H7 (cell line): ENCODE results near the gene SPON2. TPM values are rescaled to one million over a fixed set of nuclear protein-coding genes. Genes with fewer than 3 reads are reported as not detected.

Experiments used
- DNase-seq: peaks from one replicate; pipeline ENCODE4 v3.0.0; 2012
- H3K27me3 ChIP-seq: 2 replicates; pipeline ENCODE4 v1.6.0; 2011; ENCODE audit warnings: mild to moderate bottlenecking, low read length; ENCODE audit not compliant: control insufficient read depth, insufficient read depth
- H3K36me3 ChIP-seq: replicated peaks from 2 replicates; pipeline ENCODE4 v1.5.1; 2011; ENCODE audit warnings: low read length; ENCODE audit not compliant: control insufficient read depth, insufficient read depth
- H3K4me3 ChIP-seq: 2 replicates; pipeline ENCODE4 v1.5.1; 2011; ENCODE audit warnings: low read depth, mild to moderate bottlenecking, control low read depth, low read length, moderate library complexity; ENCODE audit not compliant: insufficient read depth
- total RNA-seq: library from RNA; depleted of rRNA; stranded (reverse); fragments of >200 nt; shearing (Covaris generic); gene quantifications from 2 replicates; pipeline ENCODE4 v1.2.3, GENCODE V29; 2014

Gene SPON2
- total RNA-seq, 1 experiment from 2014 or later = 0.62 TPM

GRCh38 chr4:1175635-1176229 is 3.3 kb upstream of the SPON2 start:
- Histone ChIP-seq H3K27me3 (peaks cover 30% of the 10 kb centered on the region), H3K4me3 (no peak overlapping the region), H3K36me3 (no peaks in the 10 kb centered on the region)
- no peak for DNase-seq

GRCh38 chr4:1174941-1175634 is 2.7 kb upstream of the SPON2 start:
- no peaks in the 10 kb centered on the region for H3K36me3 ChIP-seq
- peaks cover 36% of the 10 kb centered on the region for H3K27me3 ChIP-seq

GRCh38 chr4:1172971-1173757 is 781 bp upstream of the SPON2 start:
- Histone ChIP-seq H3K27me3 (peaks cover 55% of the 10 kb centered on the region), H3K36me3 (no peaks in the 10 kb centered on the region), H3K4me3 (no peak overlapping the region)
- no peak for DNase-seq

More at GRCh38 chr4:1174941-1175634, 2.7 kb upstream of the SPON2 start:
- peak; percentile 50 for DNase-seq
- H3K4me3 ChIP-seq = no peak overlapping the region

- Histone ChIP-seq H3K36me3 (no peaks in the 10 kb centered on the region), H3K27me3 (peaks cover 62% of the 10 kb centered on the region), H3K4me3 (peak overlapping the region; percentile 32)
- DNase-seq = peak; percentile 86
These were observed 814 bp downstream of the SPON2 start for GRCh38 chr4:1171311-1172227.

GRCh38 chr4:1170976-1171310 is 1.4 kb downstream of the SPON2 start:
- no peaks in the 10 kb centered on the region for H3K36me3 ChIP-seq
- H3K4me3 ChIP-seq = no peak overlapping the region; the same call in 1 of the 2 replicates
- H3K27me3 ChIP-seq = peaks cover 62% of the 10 kb centered on the region
- DNase-seq = no peak

- Histone ChIP-seq H3K27me3 (peaks cover 62% of the 10 kb centered on the region), H3K36me3 (no peaks in the 10 kb centered on the region), H3K4me3 (no peak overlapping the region)
- DNase-seq = peak; percentile 42
These were observed 2.0 kb downstream of the SPON2 start for GRCh38 chr4:1170156-1170975.

GRCh38 chr4:1169691-1170096 is 2.7 kb downstream of the SPON2 start:
- Histone ChIP-seq H3K36me3 (no peaks in the 10 kb centered on the region), H3K27me3 (peaks cover 62% of the 10 kb centered on the region), H3K4me3 (no peak overlapping the region)
- peak; percentile 54 for DNase-seq

- H3K4me3 ChIP-seq = no peak overlapping the region
- H3K27me3 ChIP-seq = peaks cover 62% of the 10 kb centered on the region
- DNase-seq = no peak
- no peaks in the 10 kb centered on the region for H3K36me3 ChIP-seq
These were observed 3.2 kb downstream of the SPON2 start for GRCh38 chr4:1169171-1169671.

- Histone ChIP-seq H3K36me3 (no peaks in the 10 kb centered on the region), H3K27me3 (peaks cover 58% of the 10 kb centered on the region)
- no peak for DNase-seq
These were observed 3.9 kb downstream of the SPON2 start for GRCh38 chr4:1168191-1169101.

GRCh38 chr4:1167244-1167949 is 5.0 kb downstream of the SPON2 start:
- peak overlapping the region; percentile 69 for H3K4me3 ChIP-seq
- peaks cover 49% of the 10 kb centered on the region for H3K27me3 ChIP-seq
- DNase-seq = peak; percentile 92
- H3K36me3 ChIP-seq = no peaks in the 10 kb centered on the region

More at GRCh38 chr4:1168191-1169101, 3.9 kb downstream of the SPON2 start:
- no peak overlapping the region for H3K4me3 ChIP-seq

GRCh38 chr4:1166509-1167243 is 5.7 kb downstream of the SPON2 start:
- Histone ChIP-seq H3K27me3 (peaks cover 42% of the 10 kb centered on the region), H3K36me3 (no peaks in the 10 kb centered on the region), H3K4me3 (no peak overlapping the region)
- DNase-seq = no peak
